ELF-1 (cell line): ENCODE measurements around the gene JHY.
A peak's percentile ranks its signal among the peaks of the same experiment; 100 is the strongest.
"Not testable (repeated sequence)": the region's sequence is repeated elsewhere in the genome, so short reads cannot be mapped to it uniquely, and the experiment has no call there.

ENCODE experiments used
- DNase-seq: peaks from one replicate; pipeline ENCODE4 v3.0.0-alpha.2; 2016; ENCODE audit warnings: low read depth, low spot score

Gene JHY

GRCh38 chr11:122882189-122882856 lies at the start of gene JHY:
TSS of gene JHY (plus strand) at chr11:122882759. CDS start at chr11:122885850, 3,091 bp downstream.
- peak; percentile 35 for DNase-seq

- DNase-seq: no peak
These were observed 48.6 kb upstream of the JHY start for GRCh38 chr11:122833846-122834464.

- DNase-seq: no peak
These were observed 45.6 kb upstream of the JHY start for GRCh38 chr11:122836916-122837315.

GRCh38 chr11:122837528-122838346 lies 44.8 kb upstream of the JHY start:
- DNase-seq: no peak

GRCh38 chr11:122843281-122844141 lies 39.0 kb upstream of the JHY start:
- no peak for DNase-seq

- DNase-seq: no peak
These were observed 35.1 kb upstream of the JHY start for GRCh38 chr11:122847466-122847865.

GRCh38 chr11:122848186-122848585 lies 34.4 kb upstream of the JHY start:
- no peak for DNase-seq

GRCh38 chr11:122850076-122850631 lies 32.4 kb upstream of the JHY start:
- peak; percentile 75 for DNase-seq

- DNase-seq: no peak
These were observed 31.1 kb upstream of the JHY start for GRCh38 chr11:122851366-122851966.

GRCh38 chr11:122852074-122852795 lies 30.3 kb upstream of the JHY start:
- no peak for DNase-seq

- DNase-seq: no peak
These were observed 29.8 kb upstream of the JHY start for GRCh38 chr11:122852796-122853160.

GRCh38 chr11:122853261-122853660 lies 29.3 kb upstream of the JHY start:
- DNase-seq: no peak

- DNase-seq: peak; percentile 67
These were observed 28.6 kb upstream of the JHY start for GRCh38 chr11:122853971-122854446.

GRCh38 chr11:122861631-122862030 lies 20.9 kb upstream of the JHY start:
- DNase-seq: no peak

- no peak for DNase-seq
These were observed 20.5 kb upstream of the JHY start for GRCh38 chr11:122862091-122862490.

GRCh38 chr11:122863154-122863553 lies 19.4 kb upstream of the JHY start:
- DNase-seq: not testable (repeated sequence)

- no peak for DNase-seq
These were observed 18.7 kb upstream of the JHY start for GRCh38 chr11:122863704-122864326.

- no peak for DNase-seq
These were observed 18.0 kb upstream of the JHY start for GRCh38 chr11:122864386-122865115.

GRCh38 chr11:122869622-122870021 lies 12.9 kb upstream of the JHY start:
- no peak for DNase-seq
